Measurements from ENCODE around the gene SERPINA5.

DNA sequence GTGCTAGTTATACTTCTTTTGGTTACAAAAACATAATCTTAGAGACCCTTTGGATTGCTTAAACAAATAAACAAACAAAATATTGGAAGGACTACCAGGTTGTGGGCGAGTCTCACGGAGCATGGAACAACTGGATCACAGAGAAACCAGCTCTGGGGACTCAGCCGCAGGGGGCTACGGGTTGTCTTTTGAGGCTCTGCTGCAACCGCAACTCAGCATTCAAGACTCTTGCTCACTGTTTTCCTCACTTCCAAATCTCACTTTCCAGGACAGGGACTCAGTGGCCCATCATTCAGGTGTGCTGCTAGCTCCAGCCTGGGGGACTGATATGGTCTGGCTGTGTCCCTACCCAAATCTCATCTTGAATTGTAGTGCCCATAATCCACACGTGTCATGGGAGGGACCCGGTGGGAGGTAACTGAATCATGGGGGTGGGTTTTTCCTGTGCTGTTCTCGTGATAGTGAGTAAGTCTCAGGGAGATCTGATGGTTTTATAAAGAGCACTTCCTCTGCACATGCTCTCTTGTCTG is 34.0 kb upstream of the SERPINA5 start:
- no peak for TF ChIP-seq EZH2 (IDR thresholded peaks at IDR 0.05; ENCODE audit: borderline replicate concordance, insufficient read depth, low read length, poor library complexity, severe bottlenecking)
- TF ChIP-seq, protein P1, sequence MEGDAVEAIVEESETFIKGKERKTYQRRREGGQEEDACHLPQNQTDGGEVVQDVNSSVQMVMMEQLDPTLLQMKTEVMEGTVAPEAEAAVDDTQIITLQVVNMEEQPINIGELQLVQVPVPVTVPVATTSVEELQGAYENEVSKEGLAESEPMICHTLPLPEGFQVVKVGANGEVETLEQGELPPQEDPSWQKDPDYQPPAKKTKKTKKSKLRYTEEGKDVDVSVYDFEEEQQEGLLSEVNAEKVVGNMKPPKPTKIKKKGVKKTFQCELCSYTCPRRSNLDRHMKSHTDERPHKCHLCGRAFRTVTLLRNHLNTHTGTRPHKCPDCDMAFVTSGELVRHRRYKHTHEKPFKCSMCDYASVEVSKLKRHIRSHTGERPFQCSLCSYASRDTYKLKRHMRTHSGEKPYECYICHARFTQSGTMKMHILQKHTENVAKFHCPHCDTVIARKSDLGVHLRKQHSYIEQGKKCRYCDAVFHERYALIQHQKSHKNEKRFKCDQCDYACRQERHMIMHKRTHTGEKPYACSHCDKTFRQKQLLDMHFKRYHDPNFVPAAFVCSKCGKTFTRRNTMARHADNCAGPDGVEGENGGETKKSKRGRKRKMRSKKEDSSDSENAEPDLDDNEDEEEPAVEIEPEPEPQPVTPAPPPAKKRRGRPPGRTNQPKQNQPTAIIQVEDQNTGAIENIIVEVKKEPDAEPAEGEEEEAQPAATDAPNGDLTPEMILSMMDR (IDR thresholded peaks at IDR 0.05; ENCODE audit: poor library complexity, severe bottlenecking), result no peak
- TF ChIP-seq, protein P2, sequence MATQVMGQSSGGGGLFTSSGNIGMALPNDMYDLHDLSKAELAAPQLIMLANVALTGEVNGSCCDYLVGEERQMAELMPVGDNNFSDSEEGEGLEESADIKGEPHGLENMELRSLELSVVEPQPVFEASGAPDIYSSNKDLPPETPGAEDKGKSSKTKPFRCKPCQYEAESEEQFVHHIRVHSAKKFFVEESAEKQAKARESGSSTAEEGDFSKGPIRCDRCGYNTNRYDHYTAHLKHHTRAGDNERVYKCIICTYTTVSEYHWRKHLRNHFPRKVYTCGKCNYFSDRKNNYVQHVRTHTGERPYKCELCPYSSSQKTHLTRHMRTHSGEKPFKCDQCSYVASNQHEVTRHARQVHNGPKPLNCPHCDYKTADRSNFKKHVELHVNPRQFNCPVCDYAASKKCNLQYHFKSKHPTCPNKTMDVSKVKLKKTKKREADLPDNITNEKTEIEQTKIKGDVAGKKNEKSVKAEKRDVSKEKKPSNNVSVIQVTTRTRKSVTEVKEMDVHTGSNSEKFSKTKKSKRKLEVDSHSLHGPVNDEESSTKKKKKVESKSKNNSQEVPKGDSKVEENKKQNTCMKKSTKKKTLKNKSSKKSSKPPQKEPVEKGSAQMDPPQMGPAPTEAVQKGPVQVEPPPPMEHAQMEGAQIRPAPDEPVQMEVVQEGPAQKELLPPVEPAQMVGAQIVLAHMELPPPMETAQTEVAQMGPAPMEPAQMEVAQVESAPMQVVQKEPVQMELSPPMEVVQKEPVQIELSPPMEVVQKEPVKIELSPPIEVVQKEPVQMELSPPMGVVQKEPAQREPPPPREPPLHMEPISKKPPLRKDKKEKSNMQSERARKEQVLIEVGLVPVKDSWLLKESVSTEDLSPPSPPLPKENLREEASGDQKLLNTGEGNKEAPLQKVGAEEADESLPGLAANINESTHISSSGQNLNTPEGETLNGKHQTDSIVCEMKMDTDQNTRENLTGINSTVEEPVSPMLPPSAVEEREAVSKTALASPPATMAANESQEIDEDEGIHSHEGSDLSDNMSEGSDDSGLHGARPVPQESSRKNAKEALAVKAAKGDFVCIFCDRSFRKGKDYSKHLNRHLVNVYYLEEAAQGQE (IDR thresholded peaks at IDR 0.05; ENCODE audit: borderline replicate concordance), result no peak
- TF ChIP-seq POLR2AphosphoS5 (IDR thresholded peaks at IDR 0.05), result no peak
- no peak for TF ChIP-seq RAD21 (conservative IDR thresholded peaks at IDR 0.05)
- TF ChIP-seq SMC3 (conservative IDR thresholded peaks at IDR 0.05; ENCODE audit: poor library complexity), result no peak
- no peak for TF ChIP-seq TAF1 (IDR thresholded peaks at IDR 0.05; ENCODE audit: low read depth)
- TF ChIP-seq MXI1 (conservative IDR thresholded peaks at IDR 0.05; ENCODE audit: poor library complexity, severe bottlenecking), result no peak
- TF ChIP-seq EP300 (conservative IDR thresholded peaks at IDR 0.05; ENCODE audit: poor library complexity, severe bottlenecking), result no peak
